ENCODE measurements around the gene APOA5. TPM values are rescaled to one million over a fixed set of nuclear protein-coding genes. Genes with fewer than 3 reads are reported as not detected.
A peak's percentile ranks its signal among the peaks of the same experiment; 100 is the strongest.

Gene APOA5
- total and polyA plus RNA-seq, 2 of the 13 experiments (the other 11 are each of a cell fraction or from before 2014, with no cell fraction given) = 44.0 to 49.1 TPM

GRCh38 chr11:116791002-116791812 is 472 bp downstream of the APOA5 start (continued):
- TF ChIP-seq UBTF (CRISPR knock-in tag; IDR thresholded peaks at IDR 0.05) (peak; percentile 55), ZNF260 (CRISPR knock-in tag; IDR thresholded peaks at IDR 0.05; ENCODE audit: borderline replicate concordance, low read depth) (no peak), TRIM24 (CRISPR knock-in tag; IDR thresholded peaks at IDR 0.05) (no peak), ZNF564 (CRISPR knock-in tag; IDR thresholded peaks at IDR 0.05) (no peak), ZFP36L1 (CRISPR knock-in tag; IDR thresholded peaks at IDR 0.05) (no peak), IRF2 (CRISPR knock-in tag; IDR thresholded peaks at IDR 0.05) (no peak), PCBP1 (IDR thresholded peaks at IDR 0.05; ENCODE audit: borderline replicate concordance, low read depth, low read length) (0 out of 2 replicates have a peak, but pooled peaks have one; percentile 70), CEBPG (CRISPR knock-in tag; IDR thresholded peaks at IDR 0.05) (peak; percentile 27; the same call in 1 of the 2 replicates), ZNF792 (CRISPR knock-in tag; IDR thresholded peaks at IDR 0.05) (0 out of 2 replicates have a peak, but pooled peaks have one; percentile 33), ZNF331 (CRISPR knock-in tag; IDR thresholded peaks at IDR 0.05) (peak; percentile 66; the same call in 1 of the 2 replicates), ADNP (CRISPR knock-in tag; IDR thresholded peaks at IDR 0.05) (no peak), PHF20 (CRISPR knock-in tag; IDR thresholded peaks at IDR 0.05) (no peak), ZNF230 (CRISPR knock-in tag; IDR thresholded peaks at IDR 0.05) (peak; percentile 37), RARA (CRISPR knock-in tag; IDR thresholded peaks at IDR 0.05) (peak; percentile 40; the same call in 1 of the 2 replicates), MYPOP (CRISPR knock-in tag; IDR thresholded peaks at IDR 0.05) (peak; percentile 40), ZNF770 (CRISPR knock-in tag; IDR thresholded peaks at IDR 0.05) (peak; percentile 65), ZNF567 (CRISPR knock-in tag; IDR thresholded peaks at IDR 0.05; ENCODE audit: borderline replicate concordance) (no peak; the same call in 1 of the 2 replicates), POGK (CRISPR knock-in tag; conservative IDR thresholded peaks at IDR 0.05) (no peak), HNF4A (CRISPR knock-in tag; IDR thresholded peaks at IDR 0.05) (peak; percentile 49; the same call in 1 of the 2 replicates), NFKB2 (CRISPR knock-in tag; IDR thresholded peaks at IDR 0.05; ENCODE audit: borderline replicate concordance) (0 out of 2 replicates have a peak, but pooled peaks have one; percentile 30), ZNF138 (CRISPR knock-in tag; IDR thresholded peaks at IDR 0.05; ENCODE audit: low read depth) (0 out of 2 replicates have a peak, but pooled peaks have one; percentile 36)
- TF ChIP-seq, protein P1, sequence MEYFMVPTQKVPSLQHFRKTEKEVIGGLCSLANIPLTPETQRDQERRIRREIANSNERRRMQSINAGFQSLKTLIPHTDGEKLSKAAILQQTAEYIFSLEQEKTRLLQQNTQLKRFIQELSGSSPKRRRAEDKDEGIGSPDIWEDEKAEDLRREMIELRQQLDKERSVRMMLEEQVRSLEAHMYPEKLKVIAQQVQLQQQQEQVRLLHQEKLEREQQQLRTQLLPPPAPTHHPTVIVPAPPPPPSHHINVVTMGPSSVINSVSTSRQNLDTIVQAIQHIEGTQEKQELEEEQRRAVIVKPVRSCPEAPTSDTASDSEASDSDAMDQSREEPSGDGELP (IDR thresholded peaks at IDR 0.05; ENCODE audit: borderline replicate concordance, low read depth) = peak; percentile 51; the same call in 1 of the 2 replicates

All from HepG2 (cell line).